IMR-90 (cell line): Measurements from ENCODE around the gene TUBA8. TPM values are rescaled to one million over a fixed set of nuclear protein-coding genes. Genes with fewer than 3 reads are reported as not detected.

Experiments used
- ATAC-seq: fragments of 200-7000 bp; cut with Tn5 transposase; 2 replicates; pipeline ENCODE4 v1.9.1; 2020; ENCODE audit warnings: low read depth, mild to moderate bottlenecking, moderate library complexity
- BruUV-seq: library from RNA; stranded (reverse); fragments of 400-500 nt; replicated peaks from 2 replicates; lab custom pipeline; 2021; lab: Mats Ljungman, UMichigan
- CTCF ChIA-PET: fragments of 300-600 bp; formaldehyde crosslinking; extraction: SDS; loops from one replicate; lab custom pipeline; 2021; ENCODE audit warnings: antibody characterized with exemption; lab: Yijun Ruan, JAX
- POLR2A ChIA-PET: fragments of 300-600 bp; sonication (Branson Sonifier 250); formaldehyde crosslinking; loops from one replicate; lab custom pipeline; 2022; ENCODE audit warnings: antibody characterized with exemption; ENCODE audit not compliant: unreplicated experiment; lab: Charles Lee
- DNase-seq: peaks from one replicate; pipeline ENCODE4 v3.0.0; 2013
- H2AFZ ChIP-seq: replicated peaks from 2 replicates; pipeline ENCODE3; 2013; ENCODE audit warnings: low read length, mild to moderate bottlenecking; ENCODE audit not compliant: poor library complexity
- H2AK5ac ChIP-seq: 2 replicates; pipeline ENCODE4 v1.6.1; 2013; ENCODE audit warnings: low read depth, low read length, inconsistent platforms
- H2AK9ac ChIP-seq: replicated peaks from 2 replicates; pipeline ENCODE3; 2013; ENCODE audit warnings: mild to moderate bottlenecking, low read depth, low read length, moderate library complexity; ENCODE audit not compliant: poor library complexity
- H2BK120ac ChIP-seq: 2 replicates; pipeline ENCODE4 v1.6.1; 2013; ENCODE audit warnings: low read depth, low read length, inconsistent platforms
- H2BK15ac ChIP-seq: 3 replicates; pipeline ENCODE4 v1.6.1; 2013; ENCODE audit warnings: low read depth, low read length, inconsistent platforms
- H2BK20ac ChIP-seq: 2 replicates; pipeline ENCODE4 v1.6.1; 2013; ENCODE audit warnings: low read depth, mild to moderate bottlenecking, inconsistent platforms, low read length, moderate library complexity
- H2BK5ac ChIP-seq: 2 replicates; pipeline ENCODE4 v1.6.1; 2013; ENCODE audit warnings: mild to moderate bottlenecking, low read depth, low read length, inconsistent platforms; ENCODE audit not compliant: poor library complexity, severe bottlenecking
- H3K14ac ChIP-seq: replicated peaks from 2 replicates; pipeline ENCODE4 v1.6.1; 2013; ENCODE audit warnings: low read depth, low read length, inconsistent platforms
- H3K18ac ChIP-seq: 2 replicates; pipeline ENCODE4 v1.6.1; 2013; ENCODE audit warnings: low read depth, low read length, control low read depth
- H3K23ac ChIP-seq: 2 replicates; pipeline ENCODE4 v1.6.1; 2013; ENCODE audit warnings: low read depth, low read length, inconsistent platforms
- H3K27ac ChIP-seq: 2 replicates; pipeline ENCODE4 v1.5.1; 2013; ENCODE audit warnings: mild to moderate bottlenecking, control low read depth, low read length; ENCODE audit not compliant: insufficient read depth
- H3K27me3 ChIP-seq: 2 replicates; pipeline ENCODE4 v1.6.1; 2013; ENCODE audit warnings: low read length; ENCODE audit not compliant: control insufficient read depth, insufficient read depth
- H3K36me3 ChIP-seq: 2 replicates; pipeline ENCODE4 v1.6.1; 2013; ENCODE audit warnings: low read length, mixed read lengths; ENCODE audit not compliant: control insufficient read depth, insufficient read depth
- H3K4ac ChIP-seq: 2 replicates; pipeline ENCODE4 v1.6.1; 2013; ENCODE audit warnings: low read depth, low read length, inconsistent platforms
- H3K4me1 ChIP-seq: 2 replicates; pipeline ENCODE4 v1.6.1; 2013; ENCODE audit warnings: low read length, mixed read lengths; ENCODE audit not compliant: control insufficient read depth, insufficient read depth
- H3K4me2 ChIP-seq: 2 replicates; pipeline ENCODE4 v1.6.1; 2013; ENCODE audit warnings: low read depth, mild to moderate bottlenecking, control low read depth, low read length, moderate library complexity
- H3K4me3 ChIP-seq: 2 replicates; pipeline ENCODE4 v1.5.1; 2013; ENCODE audit warnings: low read depth, mild to moderate bottlenecking, control low read depth, low read length, moderate library complexity; ENCODE audit not compliant: insufficient read depth
- H3K56ac ChIP-seq: 2 replicates; pipeline ENCODE4 v1.6.1; 2013; ENCODE audit warnings: low read length, inconsistent platforms; ENCODE audit not compliant: insufficient read depth; ENCODE audit errors: extremely low read depth
- H3K79me1 ChIP-seq, 2 experiments: 2 replicates each; pipeline ENCODE4 v1.6.1; 2013; ENCODE audit warnings: low read length in 2 of 2, inconsistent platforms in 1 of 2, low read depth in 1 of 2
- H3K9ac ChIP-seq: 2 replicates; pipeline ENCODE4 v1.6.1; 2013; ENCODE audit warnings: low read depth, low read length, control low read depth
- H3K9me1 ChIP-seq: 2 replicates; pipeline ENCODE4 v1.6.1; 2013; ENCODE audit warnings: low read length, inconsistent platforms; ENCODE audit not compliant: insufficient read depth
- H3K9me3 ChIP-seq: 2 replicates; pipeline ENCODE4 v1.6.1; 2013; ENCODE audit warnings: low read length; ENCODE audit not compliant: control insufficient read depth, insufficient read depth
- H4K20me1 ChIP-seq: 2 replicates; pipeline ENCODE4 v1.6.1; 2013; ENCODE audit warnings: low read length, inconsistent platforms; ENCODE audit not compliant: insufficient read depth
- H4K5ac ChIP-seq: 2 replicates; pipeline ENCODE4 v1.6.1; 2013; ENCODE audit warnings: mild to moderate bottlenecking, low read depth, low read length, control low read depth
- H4K8ac ChIP-seq, 2 experiments: 2 replicates each; pipeline ENCODE4 v1.6.1; 2013; ENCODE audit warnings: low read depth in 2 of 2, low read length in 2 of 2, control low read depth in 1 of 2, inconsistent platforms in 1 of 2
- H4K91ac ChIP-seq: 2 replicates; pipeline ENCODE4 v1.6.1; 2013; ENCODE audit warnings: low read depth, low read length, inconsistent platforms; ENCODE audit not compliant: insufficient read depth
- CHD1 ChIP-seq: IDR thresholded peaks from 2 replicates; pipeline ENCODE4 v1.6.1; 2012; ENCODE audit warnings: low read depth, low read length, improper control_type of control experiment
- FOS ChIP-seq: fragments of 150-350 bp; IDR thresholded peaks from 2 replicates; pipeline ENCODE4 v1.6.1; 2016; ENCODE audit warnings: low read depth, low read length
- MAZ ChIP-seq: IDR thresholded peaks from 2 replicates; pipeline ENCODE4 v1.6.1; 2012; ENCODE audit warnings: low read depth, mild to moderate bottlenecking, low read length, improper control_type of control experiment, moderate library complexity, borderline replicate concordance
- RFX5 ChIP-seq: IDR thresholded peaks from 2 replicates; pipeline ENCODE4 v1.8.0; 2012; ENCODE audit warnings: low read depth, mild to moderate bottlenecking, low read length, moderate library complexity
- whole genome bisulfite sequencing, 2 experiments: methylation state at CpG; one replicate each; pipeline versions ENCODE4 v1.1.5 to v1.1.7; 2013; ENCODE audit warnings: missing lambda C conversion rate in 2 of 2; ENCODE audit not compliant: insufficient read length in 1 of 2; ENCODE audit errors: extremely low coverage in 2 of 2; 5-methylcytosine and 5-hydroxymethylcytosine counted together
- dilution Hi-C: fragments of 300-500 bp; cut with HindIII; formaldehyde crosslinking; loops from one replicate; pipeline ENCODE4 v1.14.3; 2018; ENCODE audit warnings: low sequenced_read_pairs; ENCODE audit not compliant: unreplicated experiment
- in situ Hi-C: fragments of 300-500 bp; cut with MboI; formaldehyde crosslinking; loops from 3 replicates; pipeline ENCODE4 v1.14.3; 2019; ENCODE audit warnings: low sequenced_read_pairs, inconsistent platforms, mixed read lengths
- intact Hi-C: fragments of 100-400 bp; cut with micrococcal nuclease; formaldehyde crosslinking; loops from 2 replicates; pipeline ENCODE4 v1.10.0; 2022
- polyA plus RNA-seq, 3 experiments: library from polyadenylated mRNA; depleted of rRNA; stranded (reverse); fragments of >200 nt; gene quantifications; 2 replicates each; pipeline ENCODE4 v1.2.3, GENCODE V29; 2012; ENCODE audit warnings: low replicate concordance in 1 of 3
- total RNA-seq: library from RNA; depleted of rRNA; stranded (reverse); fragments of >200 nt; gene quantifications from 2 replicates; pipeline ENCODE4 v1.2.3, GENCODE V29; 2012

The TUBA8 gene
- total and polyA plus RNA-seq, 2 of the 4 experiments (the other 2 are of a cell fraction): 1.4 to 2.2 TPM

- no peak overlapping the region for H3K27ac ChIP-seq
- no peak overlapping the region for H2AFZ ChIP-seq
- ChIA-PET POLR2A (no interaction called here), CTCF (no interaction called here)
- no peak overlapping the region for H3K23ac ChIP-seq
- WGBS, 2 experiments: 90% methylated on average over 2 of the region's 4 CpGs; no CpG with 5 or more reads in 1 of the 2 experiments
- no peak overlapping the region for H3K4me2 ChIP-seq
- dilution Hi-C loops: no loop called here
- in situ Hi-C loops: no loop called here
- H3K36me3 ChIP-seq: peaks cover 4% of the 10 kb centered on the region; the same call in 1 of the 2 replicates
- no peaks in the 10 kb centered on the region for H3K27me3 ChIP-seq
- no peak overlapping the region for H4K8ac ChIP-seq
- no peak overlapping the region for H3K18ac ChIP-seq
- no peak overlapping the region for H2BK120ac ChIP-seq
- no peak overlapping the region for H3K9ac ChIP-seq
- BruUV-seq: no TSS peak
- no peak overlapping the region for H4K91ac ChIP-seq
- no peak overlapping the region for H2BK15ac ChIP-seq
- no peak overlapping the region for H3K4me3 ChIP-seq
- no peak overlapping the region for H3K14ac ChIP-seq
- no peak overlapping the region for H2BK5ac ChIP-seq
- ATAC-seq (no peak), DNase-seq (no peak)
- intact Hi-C loops: no loop called here
- no peaks in the 10 kb centered on the region for H3K79me1 ChIP-seq
- no peak overlapping the region for H2AK9ac ChIP-seq
- H3K9me1 ChIP-seq: no peaks in the 10 kb centered on the region
- 0 out of 2 replicates have a peak, but pooled peaks cover 2% of the 10 kb centered on the region for H3K9me3 ChIP-seq
- H2AK5ac ChIP-seq: no peak overlapping the region
- no peak overlapping the region for H3K4ac ChIP-seq
- H3K56ac ChIP-seq: no peak overlapping the region
- no peaks in the 10 kb centered on the region for H3K4me1 ChIP-seq
- H4K20me1 ChIP-seq: no peaks in the 10 kb centered on the region
- no peak overlapping the region for H2BK20ac ChIP-seq
- TF ChIP-seq CHD1 (no peak), MAZ (no peak), RFX5 (no peak), FOS (no peak)
- no peak overlapping the region for H4K5ac ChIP-seq
Measured at GRCh38 chr22:18101536-18101935, 9.1 kb upstream of the TUBA8 start.
